Measurements from ENCODE around the gene CDH13.

The CDH13 gene

GRCh38 chr16:83443972-83444371, 817.2 kb downstream of the CDH13 start:
- Histone ChIP-seq H3K27ac (ENCODE audit: low read depth, low read length) (no peak overlapping the region), H3K9me3 (ENCODE audit: control insufficient read depth in 5 of 5, low read length in 5 of 5) (no peaks in the 10 kb centered on the region), H3K4me3 (ENCODE audit: low read depth in 1 of 5, low read length in 5 of 5) (no peak overlapping the region), H3K36me3 (ENCODE audit: control insufficient read depth in 5 of 5, insufficient read depth in 5 of 5, low read length in 5 of 5) (no peaks in the 10 kb centered on the region), H3K4me1 (ENCODE audit: control insufficient read depth in 5 of 5, insufficient read depth in 5 of 5, low read length in 5 of 5) (no peaks in the 10 kb centered on the region), H3K27me3 (ENCODE audit: control insufficient read depth in 5 of 5, insufficient read depth in 4 of 5, low read length in 5 of 5) (peaks cover 0 to 2% (median 0%) of the 10 kb centered on the region in 5 donors), H3K9ac (ENCODE audit: low read length in 5 of 5) (no peak overlapping the region)

- Histone ChIP-seq H3K36me3 (ENCODE audit: control insufficient read depth in 5 of 5, insufficient read depth in 5 of 5, low read length in 5 of 5) (no peaks in the 10 kb centered on the region), H3K4me1 (ENCODE audit: control insufficient read depth in 5 of 5, insufficient read depth in 5 of 5, low read length in 5 of 5) (no peaks in the 10 kb centered on the region), H3K9me3 (ENCODE audit: control insufficient read depth in 5 of 5, low read length in 5 of 5) (no peaks in the 10 kb centered on the region), H3K27ac (ENCODE audit: low read depth, low read length) (no peak overlapping the region), H3K9ac (ENCODE audit: low read length in 5 of 5) (no peak overlapping the region), H3K4me3 (ENCODE audit: low read depth in 1 of 5, low read length in 5 of 5) (no peak overlapping the region), H3K27me3 (ENCODE audit: control insufficient read depth in 5 of 5, insufficient read depth in 4 of 5, low read length in 5 of 5) (peaks cover 0 to 2% (median 0%) of the 10 kb centered on the region in 5 donors)
Observed at GRCh38 chr16:83447560-83447959, 820.8 kb downstream of the CDH13 start.

GRCh38 chr16:83449861-83450260, 823.1 kb downstream of the CDH13 start:
- Histone ChIP-seq H3K27ac (ENCODE audit: low read depth, low read length) (no peak overlapping the region), H3K4me1 (ENCODE audit: control insufficient read depth in 5 of 5, insufficient read depth in 5 of 5, low read length in 5 of 5) (no peaks in the 10 kb centered on the region), H3K27me3 (ENCODE audit: control insufficient read depth in 5 of 5, insufficient read depth in 4 of 5, low read length in 5 of 5) (peaks cover 0 to 4% (median 0%) of the 10 kb centered on the region in 5 donors), H3K36me3 (ENCODE audit: control insufficient read depth in 5 of 5, insufficient read depth in 5 of 5, low read length in 5 of 5) (no peaks in the 10 kb centered on the region), H3K9me3 (ENCODE audit: control insufficient read depth in 5 of 5, low read length in 5 of 5) (no peaks in the 10 kb centered on the region), H3K9ac (ENCODE audit: low read length in 5 of 5) (no peak overlapping the region), H3K4me3 (ENCODE audit: low read depth in 1 of 5, low read length in 5 of 5) (no peak overlapping the region)

- no peaks in the 10 kb centered on the region for H3K36me3 ChIP-seq (ENCODE audit: control insufficient read depth in 5 of 5, insufficient read depth in 5 of 5, low read length in 5 of 5)
- H3K9ac ChIP-seq (ENCODE audit: low read length in 5 of 5), result no peak overlapping the region
- peaks cover 0 to 7% (median 0%) of the 10 kb centered on the region in 5 donors for H3K27me3 ChIP-seq (ENCODE audit: control insufficient read depth in 5 of 5, insufficient read depth in 4 of 5, low read length in 5 of 5)
- no peak overlapping the region for H3K4me3 ChIP-seq (ENCODE audit: low read depth in 1 of 5, low read length in 5 of 5)
- no peaks in the 10 kb centered on the region for H3K4me1 ChIP-seq (ENCODE audit: control insufficient read depth in 5 of 5, insufficient read depth in 5 of 5, low read length in 5 of 5)
- no peaks in the 10 kb centered on the region for H3K9me3 ChIP-seq (ENCODE audit: control insufficient read depth in 5 of 5, low read length in 5 of 5)
- H3K27ac ChIP-seq (ENCODE audit: low read depth, low read length), result no peak overlapping the region
Observed at GRCh38 chr16:83453977-83454376, 827.2 kb downstream of the CDH13 start.

GRCh38 chr16:83455716-83456115, 828.9 kb downstream of the CDH13 start:
- no peak overlapping the region for H3K27ac ChIP-seq (ENCODE audit: low read depth, low read length)
- no peaks in the 10 kb centered on the region for H3K9me3 ChIP-seq (ENCODE audit: control insufficient read depth in 5 of 5, low read length in 5 of 5)
- no peak overlapping the region for H3K4me3 ChIP-seq (ENCODE audit: low read depth in 1 of 5, low read length in 5 of 5)
- H3K36me3 ChIP-seq (ENCODE audit: control insufficient read depth in 5 of 5, insufficient read depth in 5 of 5, low read length in 5 of 5), result no peaks in the 10 kb centered on the region
- no peak overlapping the region for H3K9ac ChIP-seq (ENCODE audit: low read length in 5 of 5)
- peaks cover 0 to 7% (median 0%) of the 10 kb centered on the region in 5 donors for H3K27me3 ChIP-seq (ENCODE audit: control insufficient read depth in 5 of 5, insufficient read depth in 4 of 5, low read length in 5 of 5)
- H3K4me1 ChIP-seq (ENCODE audit: control insufficient read depth in 5 of 5, insufficient read depth in 5 of 5, low read length in 5 of 5), result no peaks in the 10 kb centered on the region

GRCh38 chr16:83456934-83457333, 830.2 kb downstream of the CDH13 start:
- Histone ChIP-seq H3K9ac (ENCODE audit: low read length in 5 of 5) (no peak overlapping the region), H3K36me3 (ENCODE audit: control insufficient read depth in 5 of 5, insufficient read depth in 5 of 5, low read length in 5 of 5) (no peaks in the 10 kb centered on the region), H3K9me3 (ENCODE audit: control insufficient read depth in 5 of 5, low read length in 5 of 5) (no peaks in the 10 kb centered on the region), H3K27me3 (ENCODE audit: control insufficient read depth in 5 of 5, insufficient read depth in 4 of 5, low read length in 5 of 5) (peaks cover 0 to 7% (median 0%) of the 10 kb centered on the region in 5 donors), H3K4me1 (ENCODE audit: control insufficient read depth in 5 of 5, insufficient read depth in 5 of 5, low read length in 5 of 5) (no peaks in the 10 kb centered on the region), H3K4me3 (ENCODE audit: low read depth in 1 of 5, low read length in 5 of 5) (no peak overlapping the region), H3K27ac (ENCODE audit: low read depth, low read length) (no peak overlapping the region)

GRCh38 chr16:83458612-83459011, 831.8 kb downstream of the CDH13 start:
- Histone ChIP-seq H3K27ac (ENCODE audit: low read depth, low read length) (no peak overlapping the region), H3K27me3 (ENCODE audit: control insufficient read depth in 5 of 5, insufficient read depth in 4 of 5, low read length in 5 of 5) (peaks cover 0 to 6% (median 0%) of the 10 kb centered on the region in 5 donors), H3K4me1 (ENCODE audit: control insufficient read depth in 5 of 5, insufficient read depth in 5 of 5, low read length in 5 of 5) (no peaks in the 10 kb centered on the region), H3K4me3 (ENCODE audit: low read depth in 1 of 5, low read length in 5 of 5) (no peak overlapping the region), H3K36me3 (ENCODE audit: control insufficient read depth in 5 of 5, insufficient read depth in 5 of 5, low read length in 5 of 5) (no peaks in the 10 kb centered on the region), H3K9ac (ENCODE audit: low read length in 5 of 5) (no peak overlapping the region), H3K9me3 (ENCODE audit: control insufficient read depth in 5 of 5, low read length in 5 of 5) (no peaks in the 10 kb centered on the region)

- no peak overlapping the region for H3K27ac ChIP-seq (ENCODE audit: low read depth, low read length)
- no peak overlapping the region for H3K9ac ChIP-seq (ENCODE audit: low read length in 5 of 5)
- H3K9me3 ChIP-seq (ENCODE audit: control insufficient read depth in 5 of 5, low read length in 5 of 5), result no peaks in the 10 kb centered on the region
Observed at GRCh38 chr16:83464991-83465390, 838.2 kb downstream of the CDH13 start.

GRCh38 chr16:83470416-83470815, 843.6 kb downstream of the CDH13 start:
- no peak overlapping the region for H3K9ac ChIP-seq (ENCODE audit: low read length in 5 of 5)

More at GRCh38 chr16:83464991-83465390, 838.2 kb downstream of the CDH13 start:
- no peaks in the 10 kb centered on the region for H3K36me3 ChIP-seq (ENCODE audit: control insufficient read depth in 5 of 5, insufficient read depth in 5 of 5, low read length in 5 of 5)
- peaks cover 0 to 5% (median 0%) of the 10 kb centered on the region in 5 donors for H3K27me3 ChIP-seq (ENCODE audit: control insufficient read depth in 5 of 5, insufficient read depth in 4 of 5, low read length in 5 of 5)
- H3K4me1 ChIP-seq (ENCODE audit: control insufficient read depth in 5 of 5, insufficient read depth in 5 of 5, low read length in 5 of 5), result no peaks in the 10 kb centered on the region
- no peak overlapping the region for H3K4me3 ChIP-seq (ENCODE audit: low read depth in 1 of 5, low read length in 5 of 5)

GRCh38 chr16:83472776-83473501, 846.2 kb downstream of the CDH13 start:
- Histone ChIP-seq H3K9ac (ENCODE audit: low read length in 5 of 5) (no peak overlapping the region), H3K4me3 (ENCODE audit: low read depth in 1 of 5, low read length in 5 of 5) (no peak overlapping the region), H3K9me3 (ENCODE audit: control insufficient read depth in 5 of 5, low read length in 5 of 5) (no peaks in the 10 kb centered on the region), H3K4me1 (ENCODE audit: control insufficient read depth in 5 of 5, insufficient read depth in 5 of 5, low read length in 5 of 5) (peaks cover 0 to 7% (median 0%) of the 10 kb centered on the region in 5 donors), H3K27ac (ENCODE audit: low read depth, low read length) (no peak overlapping the region), H3K27me3 (ENCODE audit: control insufficient read depth in 5 of 5, insufficient read depth in 4 of 5, low read length in 5 of 5) (no peaks in the 10 kb centered on the region), H3K36me3 (ENCODE audit: control insufficient read depth in 5 of 5, insufficient read depth in 5 of 5, low read length in 5 of 5) (no peaks in the 10 kb centered on the region)

More at GRCh38 chr16:83470416-83470815, 843.6 kb downstream of the CDH13 start:
- H3K27ac ChIP-seq (ENCODE audit: low read depth, low read length), result no peak overlapping the region
- peaks cover 0 to 5% (median 0%) of the 10 kb centered on the region in 5 donors for H3K27me3 ChIP-seq (ENCODE audit: control insufficient read depth in 5 of 5, insufficient read depth in 4 of 5, low read length in 5 of 5)
- H3K9me3 ChIP-seq (ENCODE audit: control insufficient read depth in 5 of 5, low read length in 5 of 5), result no peaks in the 10 kb centered on the region
- no peaks in the 10 kb centered on the region for H3K36me3 ChIP-seq (ENCODE audit: control insufficient read depth in 5 of 5, insufficient read depth in 5 of 5, low read length in 5 of 5)
- no peak overlapping the region for H3K4me3 ChIP-seq (ENCODE audit: low read depth in 1 of 5, low read length in 5 of 5)
- peaks cover 0 to 4% (median 0%) of the 10 kb centered on the region in 5 donors for H3K4me1 ChIP-seq (ENCODE audit: control insufficient read depth in 5 of 5, insufficient read depth in 5 of 5, low read length in 5 of 5)
